SK-N-SH (cell line): ENCODE results near the gene TIAM1.

ENCODE experiments used
- CHD2 ChIP-seq: fragments of 150-350 bp; IDR thresholded peaks from 2 replicates; pipeline ENCODE4 v1.6.1; 2018; ENCODE audit warnings: low read length; ENCODE audit not compliant: partially characterized antibody
- TAF1 ChIP-seq: IDR thresholded peaks from 2 replicates; pipeline ENCODE4 v1.6.1; 2012; ENCODE audit warnings: low read depth, mild to moderate bottlenecking, low read length, moderate library complexity, borderline replicate concordance
- TEAD4 ChIP-seq: IDR thresholded peaks from 2 replicates; pipeline ENCODE4 v1.4.0; 2012; ENCODE audit warnings: mild to moderate bottlenecking, borderline replicate concordance; ENCODE audit not compliant: insufficient read depth

DNA sequence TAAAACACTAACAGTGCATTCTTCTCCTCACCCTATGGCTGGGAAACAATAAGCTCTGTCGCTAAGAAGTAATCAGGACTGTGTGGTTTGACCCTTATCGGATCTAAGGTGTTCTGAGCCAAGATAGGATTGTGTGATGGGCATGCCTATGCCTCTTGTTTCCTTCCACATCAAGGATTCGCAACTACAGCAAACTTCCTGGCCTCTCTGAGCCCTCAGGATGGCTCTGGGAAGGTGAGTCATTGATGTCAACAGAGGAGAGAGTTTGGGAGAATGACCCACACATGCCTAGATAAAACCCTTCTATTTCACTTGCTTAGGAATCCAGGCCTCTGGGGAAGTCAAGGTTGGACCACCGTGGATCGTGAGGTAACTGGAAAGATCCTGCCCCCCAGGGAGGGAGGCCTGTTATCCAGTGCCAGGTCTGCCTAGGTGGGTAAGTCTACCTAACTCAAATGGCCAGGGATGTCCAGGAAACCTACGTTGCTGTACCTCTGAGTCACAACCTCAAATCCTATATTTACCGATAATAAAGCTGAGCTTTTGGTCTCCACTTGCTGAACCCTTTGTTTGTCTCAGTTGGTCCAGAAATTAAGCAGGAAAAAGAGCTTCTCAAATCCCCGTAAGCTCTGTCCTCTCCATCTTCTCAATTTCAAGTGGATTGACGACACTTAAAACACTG, 27.4 kb downstream of the TIAM1 start:
- TF ChIP-seq CHD2 (no peak), TEAD4 (no peak), TAF1 (no peak)
